Nephron progenitor cell (in vitro differentiated cells): ENCODE results near the gene GRID2.
A peak's percentile ranks its signal among the peaks of the same experiment; 100 is the strongest.
"Not testable (repeated sequence)": the region's sequence is repeated elsewhere in the genome, so short reads cannot be mapped to it uniquely, and the experiment has no call there.

Experiments
- DNase-seq: peaks from one replicate; pipeline ENCODE4 v3.0.0; 2021
- H3K27ac Mint-ChIP-seq: 2 replicates; pipeline ENCODE4 v1.8.0; 2021; ENCODE audit warnings: mild to moderate bottlenecking, moderate library complexity, mixed read lengths
- H3K27me3 Mint-ChIP-seq: 2 replicates; pipeline ENCODE4 v1.8.0; 2021; ENCODE audit warnings: mild to moderate bottlenecking, low read depth, mixed read lengths; ENCODE audit not compliant: poor library complexity
- H3K36me3 Mint-ChIP-seq: 2 replicates; pipeline ENCODE4 v1.8.0; 2021; ENCODE audit warnings: low read depth, mixed read lengths
- H3K4me1 Mint-ChIP-seq: 2 replicates; pipeline ENCODE4 v1.8.0; 2021; ENCODE audit warnings: mixed read lengths
- H3K4me3 Mint-ChIP-seq: 2 replicates; pipeline ENCODE4 v1.8.0; 2021; ENCODE audit warnings: mild to moderate bottlenecking, moderate library complexity, mixed read lengths
- H3K9me3 Mint-ChIP-seq: 2 replicates; pipeline ENCODE4 v1.8.0; 2021; ENCODE audit warnings: mild to moderate bottlenecking, moderate library complexity, mixed read lengths
- CTCF ChIP-seq: fragments of 200-600 bp; sonication (generic); IDR thresholded peaks from 2 replicates; pipeline ENCODE4 v1.5.0; 2021; ENCODE audit warnings: antibody characterized with exemption

The GRID2 gene

DNA sequence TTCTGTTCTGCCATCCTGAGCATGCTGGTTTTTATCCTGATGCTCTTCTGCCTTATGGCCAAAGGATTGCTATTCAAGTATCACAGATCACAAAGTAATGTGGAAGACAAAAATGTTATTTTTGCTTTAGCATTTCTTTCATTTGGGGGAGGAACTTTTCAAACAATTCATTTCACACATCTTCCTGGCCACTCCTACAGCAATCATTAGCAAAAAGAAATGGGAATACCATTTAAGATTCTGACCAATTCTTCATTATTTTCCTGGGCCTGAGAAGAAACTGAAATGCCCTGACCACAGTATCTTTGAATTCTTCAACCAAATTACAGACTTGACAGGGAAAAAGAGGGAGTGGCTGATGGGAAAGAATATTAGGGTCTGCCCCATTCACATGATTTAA is 38.0 kb upstream of the GRID2 start:
- peaks cover 4% of the 10 kb centered on the region for H3K27me3 Mint-ChIP-seq
- no peak for DNase-seq
- H3K4me1 Mint-ChIP-seq = no peaks in the 10 kb centered on the region
- no peak overlapping the region for H3K27ac Mint-ChIP-seq
- TF ChIP-seq CTCF = no peak
- H3K36me3 Mint-ChIP-seq = no peaks in the 10 kb centered on the region
- no peaks in the 10 kb centered on the region for H3K9me3 Mint-ChIP-seq
- no peak overlapping the region for H3K4me3 Mint-ChIP-seq

DNA sequence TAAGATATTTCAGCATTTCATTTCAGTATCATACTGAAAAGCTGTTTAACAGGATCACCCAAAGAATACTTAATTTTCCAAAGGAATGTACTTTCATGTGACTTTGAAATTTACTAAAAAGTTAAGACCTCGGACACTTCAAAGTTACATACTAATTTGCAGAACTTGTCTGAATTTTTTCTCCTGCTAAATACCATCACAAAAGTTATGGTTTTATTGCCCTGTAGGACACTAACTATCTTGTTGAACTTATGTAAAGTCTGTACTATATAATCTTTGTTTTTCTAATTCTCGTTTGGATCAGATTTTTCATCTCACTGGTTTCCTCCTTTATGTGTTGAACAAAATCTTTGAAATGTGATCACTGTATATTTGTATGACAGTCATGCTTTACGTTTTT is 37.2 kb upstream of the GRID2 start:
- Mint-ChIP-seq H3K36me3 (no peaks in the 10 kb centered on the region), H3K27ac (no peak overlapping the region), H3K4me3 (no peak overlapping the region), H3K27me3 (peaks cover 10% of the 10 kb centered on the region), H3K9me3 (no peaks in the 10 kb centered on the region), H3K4me1 (no peaks in the 10 kb centered on the region)
- no peak for DNase-seq
- TF ChIP-seq CTCF = no peak

DNA sequence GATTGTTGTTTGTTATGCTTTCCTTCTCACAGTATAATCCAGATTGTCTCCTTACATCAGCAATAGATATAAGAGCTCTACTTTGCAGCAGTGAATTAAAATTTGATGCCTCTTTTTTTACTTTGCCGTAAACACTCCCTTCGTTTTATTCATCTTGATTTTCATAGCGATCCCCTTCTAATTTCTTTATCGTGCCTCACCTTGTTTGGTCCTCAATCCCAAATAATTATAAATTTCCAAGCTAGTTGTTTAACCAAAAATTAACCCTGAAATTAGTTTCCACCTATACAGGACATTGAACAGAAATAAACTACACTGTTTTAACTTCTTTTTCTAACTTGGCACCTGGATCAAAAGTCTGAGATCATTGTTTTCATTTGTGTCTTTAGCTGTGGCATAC is 35.1 kb upstream of the GRID2 start:
- no peaks in the 10 kb centered on the region for H3K9me3 Mint-ChIP-seq
- no peak overlapping the region for H3K27ac Mint-ChIP-seq
- no peaks in the 10 kb centered on the region for H3K4me1 Mint-ChIP-seq
- peaks cover 10% of the 10 kb centered on the region for H3K27me3 Mint-ChIP-seq
- no peak for DNase-seq
- no peak for TF ChIP-seq CTCF
- H3K36me3 Mint-ChIP-seq = no peaks in the 10 kb centered on the region
- no peak overlapping the region for H3K4me3 Mint-ChIP-seq

- no peak for DNase-seq
- peak; percentile 25 for TF ChIP-seq CTCF
- Mint-ChIP-seq H3K36me3 (no peaks in the 10 kb centered on the region), H3K4me3 (no peak overlapping the region), H3K27me3 (peaks cover 10% of the 10 kb centered on the region), H3K27ac (no peak overlapping the region), H3K4me1 (no peaks in the 10 kb centered on the region), H3K9me3 (no peaks in the 10 kb centered on the region)
Measured at GRCh38 chr4:92270908-92271307, 32.9 kb upstream of the GRID2 start.

DNA sequence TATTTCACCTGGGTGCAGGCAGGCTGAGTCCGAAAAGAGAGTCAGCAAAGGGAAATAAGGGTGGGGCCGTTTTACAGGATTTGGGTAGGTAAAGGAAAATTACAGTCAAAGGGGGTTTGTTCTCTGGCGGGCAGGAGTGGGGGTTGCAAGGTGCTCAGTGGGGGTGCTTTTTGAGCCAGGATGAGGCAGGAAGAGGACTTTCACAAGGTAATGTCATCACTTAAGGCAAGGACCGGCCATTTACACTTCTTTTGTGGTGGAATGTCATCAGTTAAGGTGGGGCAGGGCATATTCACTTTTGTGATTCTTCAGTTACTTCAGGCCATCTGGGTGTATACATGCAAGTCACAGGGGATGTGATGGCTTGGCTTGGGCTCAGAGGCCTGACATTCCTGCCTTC is 32.2 kb upstream of the GRID2 start:
- peaks cover 10% of the 10 kb centered on the region for H3K27me3 Mint-ChIP-seq
- DNase-seq, H3K9me3 Mint-ChIP-seq, H3K4me3 Mint-ChIP-seq, H3K36me3 Mint-ChIP-seq, H3K27ac Mint-ChIP-seq, H3K4me1 Mint-ChIP-seq: not testable (repeated sequence)

DNA sequence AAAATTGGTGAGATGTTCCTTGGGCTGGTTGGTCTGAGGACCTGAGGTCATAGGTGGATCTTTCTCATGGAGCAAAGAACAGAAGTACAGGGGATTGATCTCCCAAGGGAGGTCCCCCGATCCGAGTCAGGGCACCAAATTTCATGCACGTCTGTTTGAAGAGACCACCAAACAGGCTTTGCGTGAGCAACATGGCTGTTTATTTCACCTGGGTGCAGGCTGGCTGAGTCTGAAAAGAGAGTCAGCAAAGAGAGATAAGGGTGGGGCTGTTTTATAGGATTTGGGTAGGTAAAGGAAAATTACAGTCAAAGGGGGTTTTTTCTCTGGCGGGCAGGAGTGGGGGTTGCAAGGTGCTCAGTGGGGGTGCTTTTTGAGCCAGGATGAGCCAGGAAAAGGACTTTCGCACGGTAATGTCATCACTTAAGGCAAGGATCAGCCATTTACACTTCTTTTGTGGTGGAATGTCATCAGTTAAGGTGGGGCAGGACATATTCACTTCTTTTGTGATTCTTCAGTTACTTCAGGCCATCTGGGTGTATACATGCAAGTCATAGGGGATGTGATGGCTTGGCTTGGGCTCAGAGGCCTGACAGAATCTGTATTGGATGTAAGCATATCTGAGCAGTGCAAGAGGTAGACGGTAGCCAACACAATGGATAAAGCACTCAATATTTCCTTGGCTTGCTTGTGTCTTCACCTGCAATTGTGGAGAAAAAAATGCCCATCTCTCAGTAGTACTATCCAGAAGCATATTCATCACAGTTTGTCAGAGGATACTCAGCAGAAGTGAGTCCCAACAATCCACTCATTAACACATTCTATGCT is 26.5 kb upstream of the GRID2 start:
- not testable (repeated sequence) for H3K4me1 Mint-ChIP-seq, H3K27me3 Mint-ChIP-seq, H3K4me3 Mint-ChIP-seq, H3K9me3 Mint-ChIP-seq, H3K36me3 Mint-ChIP-seq, DNase-seq, H3K27ac Mint-ChIP-seq

DNA sequence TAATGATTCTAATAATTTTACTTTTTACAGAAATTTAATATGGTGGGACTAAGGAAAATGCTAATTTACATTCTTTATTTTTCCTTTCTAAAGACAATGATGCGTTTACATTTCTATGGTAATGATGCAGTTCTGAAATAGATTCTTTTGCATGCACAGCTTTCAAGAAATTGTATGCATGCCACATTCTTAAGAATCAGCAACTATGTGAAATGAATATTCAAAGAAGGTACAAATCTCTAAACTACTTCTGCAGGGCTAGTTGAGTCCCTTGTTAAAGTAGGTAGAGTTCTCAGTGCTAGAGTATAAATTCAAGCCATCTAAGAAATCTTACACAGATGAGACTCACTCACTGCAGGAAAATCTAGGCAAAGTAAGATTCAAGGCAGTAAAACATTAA is 24.5 kb upstream of the GRID2 start:
- Mint-ChIP-seq H3K4me3 (no peak overlapping the region), H3K4me1 (no peaks in the 10 kb centered on the region), H3K9me3 (peaks cover 8% of the 10 kb centered on the region), H3K27ac (no peak overlapping the region), H3K27me3 (no peaks in the 10 kb centered on the region), H3K36me3 (no peaks in the 10 kb centered on the region)
- TF ChIP-seq CTCF = no peak
- DNase-seq = no peak
